ENCODE results near the gene SLITRK6. TPM values are rescaled to one million over a fixed set of nuclear protein-coding genes. Genes with fewer than 3 reads are reported as not detected.

The SLITRK6 gene
- total RNA-seq, 1 donor from 2014 or later = 0.93 TPM

- DNase-seq = no peak
- TF ChIP-seq CTCF (IDR thresholded peaks at IDR 0.05; ENCODE audit: borderline replicate concordance) = no peak
- H3K4me1 ChIP-seq = no peaks in the 10 kb centered on the region
- H3K9me3 ChIP-seq (replicated peaks) = no peaks in the 10 kb centered on the region
- H3K27ac ChIP-seq (replicated peaks) = no peak overlapping the region
- H3K27me3 ChIP-seq (ENCODE audit: low read depth) = no peaks in the 10 kb centered on the region
- H3K36me3 ChIP-seq = no peaks in the 10 kb centered on the region
- intact Hi-C loops (cut with micrococcal nuclease) = no loop called here
- no peak overlapping the region for H3K4me3 ChIP-seq
Observed at GRCh38 chr13:85825454-85825853, 26.2 kb upstream of the SLITRK6 start.

- Histone ChIP-seq H3K4me3 (no peak overlapping the region), H3K27me3 (ENCODE audit: low read depth) (no peaks in the 10 kb centered on the region), H3K36me3 (no peaks in the 10 kb centered on the region), H3K4me1 (no peaks in the 10 kb centered on the region), H3K9me3 (replicated peaks) (no peaks in the 10 kb centered on the region), H3K27ac (replicated peaks) (no peak overlapping the region)
- no peak for TF ChIP-seq CTCF (IDR thresholded peaks at IDR 0.05; ENCODE audit: borderline replicate concordance)
- no peak for DNase-seq
- intact Hi-C loops (cut with micrococcal nuclease) = loop anchor here (5.0 kb wide), 1 partner anchor 922 kb away; no protein-coding TSS in a partner anchor
Observed at GRCh38 chr13:85823832-85824231, 24.6 kb upstream of the SLITRK6 start.

GRCh38 chr13:85819513-85819912 lies 20.3 kb upstream of the SLITRK6 start:
- intact Hi-C loops (cut with micrococcal nuclease) = no loop called here
- no peaks in the 10 kb centered on the region for H3K36me3 ChIP-seq
- H3K4me3 ChIP-seq = no peak overlapping the region
- DNase-seq = no peak
- TF ChIP-seq CTCF (IDR thresholded peaks at IDR 0.05; ENCODE audit: borderline replicate concordance) = no peak
- H3K9me3 ChIP-seq (replicated peaks) = no peaks in the 10 kb centered on the region
- no peaks in the 10 kb centered on the region for H3K4me1 ChIP-seq
- no peak overlapping the region for H3K27ac ChIP-seq (replicated peaks)
- no peaks in the 10 kb centered on the region for H3K27me3 ChIP-seq (ENCODE audit: low read depth)

GRCh38 chr13:85816413-85816812 lies 17.2 kb upstream of the SLITRK6 start:
- Histone ChIP-seq H3K27ac (replicated peaks) (no peak overlapping the region), H3K4me1 (no peaks in the 10 kb centered on the region), H3K36me3 (no peaks in the 10 kb centered on the region), H3K27me3 (ENCODE audit: low read depth) (no peaks in the 10 kb centered on the region), H3K9me3 (replicated peaks) (no peaks in the 10 kb centered on the region), H3K4me3 (no peak overlapping the region)
- no peak for DNase-seq
- intact Hi-C loops (cut with micrococcal nuclease) = no loop called here
- no peak for TF ChIP-seq CTCF (IDR thresholded peaks at IDR 0.05; ENCODE audit: borderline replicate concordance)

GRCh38 chr13:85812282-85812681 lies 13.1 kb upstream of the SLITRK6 start:
- no peaks in the 10 kb centered on the region for H3K36me3 ChIP-seq
- H3K4me1 ChIP-seq = no peaks in the 10 kb centered on the region
- peaks cover 3% of the 10 kb centered on the region for H3K9me3 ChIP-seq (replicated peaks)
- no peak for DNase-seq
- no peak overlapping the region for H3K27ac ChIP-seq (replicated peaks)
- H3K4me3 ChIP-seq = no peak overlapping the region
- intact Hi-C loops (cut with micrococcal nuclease) = no loop called here
- no peak for TF ChIP-seq CTCF (IDR thresholded peaks at IDR 0.05; ENCODE audit: borderline replicate concordance)
- H3K27me3 ChIP-seq (ENCODE audit: low read depth) = no peaks in the 10 kb centered on the region

GRCh38 chr13:85808811-85809210 lies 9.6 kb upstream of the SLITRK6 start:
- no peak for DNase-seq
- no peaks in the 10 kb centered on the region for H3K4me1 ChIP-seq
- H3K36me3 ChIP-seq = no peaks in the 10 kb centered on the region
- H3K9me3 ChIP-seq (replicated peaks) = peaks cover 3% of the 10 kb centered on the region
- no peaks in the 10 kb centered on the region for H3K27me3 ChIP-seq (ENCODE audit: low read depth)
- H3K27ac ChIP-seq (replicated peaks) = no peak overlapping the region
- intact Hi-C loops (cut with micrococcal nuclease) = loop anchor here (5.0 kb wide), 1 partner anchor 912 kb away; no protein-coding TSS in a partner anchor
- no peak overlapping the region for H3K4me3 ChIP-seq
- no peak for TF ChIP-seq CTCF (IDR thresholded peaks at IDR 0.05; ENCODE audit: borderline replicate concordance)

Measured in left ventricle myocardium inferior (tissue), 1 donor.